K562 (cell line): Measurements from ENCODE around the gene ANKS1B. TPM values are rescaled to one million over a fixed set of nuclear protein-coding genes. Genes with fewer than 3 reads are reported as not detected.

ENCODE experiments used
- EP300 ChIP-seq: IDR thresholded peaks from 2 replicates; pipeline ENCODE4 v1.6.1; 2012; ENCODE audit warnings: low read length, improper control_type of control experiment
- ILF3 ChIP-seq: fragments of 450-650 bp; IDR thresholded peaks from 2 replicates; pipeline ENCODE4 v1.6.1; 2018; ENCODE audit warnings: antibody characterized with exemption, mild to moderate bottlenecking, moderate library complexity, borderline replicate concordance
- MED1 ChIP-seq: sonication (generic); formaldehyde crosslinking; IDR thresholded peaks from 2 replicates; pipeline ENCODE4 v1.8.1; 2023; ENCODE audit warnings: missing genetic modification reagents, borderline replicate concordance
- NRF1 ChIP-seq, 2 experiments: fragments of 450-650 bp; IDR thresholded peaks in 1 of 2; conservative IDR thresholded peaks in 1 of 2; 2 replicates each; pipeline ENCODE4 v1.6.1; 2014; ENCODE audit warnings: mild to moderate bottlenecking in 2 of 2
- RAD51 ChIP-seq: fragments of 450-650 bp; IDR thresholded peaks from 2 replicates; pipeline ENCODE4 v1.7.1; 2016; ENCODE audit warnings: low read depth, mild to moderate bottlenecking, borderline replicate concordance
- RB1 ChIP-seq: fragments of 450-650 bp; IDR thresholded peaks from 2 replicates; pipeline ENCODE4 v1.6.1; 2017; ENCODE audit warnings: low read depth, mild to moderate bottlenecking
- RBM34 ChIP-seq: fragments of 200-400 bp; formaldehyde crosslinking; IDR thresholded peaks from 2 replicates; pipeline ENCODE4 v1.6.1; 2018; ENCODE audit warnings: low read length, borderline replicate concordance; ENCODE audit not compliant: insufficient read depth
- VEZF1 ChIP-seq: fragments of 200-800 bp; sonication (Bioruptor generic); IDR thresholded peaks from 2 replicates; pipeline ENCODE4 v1.6.1; 2017; ENCODE audit warnings: missing genetic modification characterization, missing compliant biosample characterization
- ZBTB12 ChIP-seq: fragments of 250-450 bp; sonication (Bioruptor Pico); IDR thresholded peaks from 2 replicates; pipeline ENCODE4 v1.4.0; 2020
- ZBTB40 ChIP-seq, 2 experiments: fragments of 450-650 bp in 1 of 2; sonication (generic) in 1 of 2; formaldehyde crosslinking in 1 of 2; IDR thresholded peaks; 2 replicates each; pipeline versions ENCODE4 v1.7.1 to v1.9.0; 2016 to 2022; ENCODE audit warnings: inconsistent platforms in 1 of 2, mild to moderate bottlenecking in 1 of 2, missing genetic modification reagents in 1 of 2
- ZNF655 ChIP-seq: fragments of 250-450 bp; sonication (Bioruptor Pico); IDR thresholded peaks from 2 replicates; pipeline ENCODE4 v1.5.0; 2021
- polyA plus RNA-seq, 8 experiments: library from polyadenylated mRNA; depleted of rRNA in 4 of 8; stranded (reverse) in 5 of 8; unstranded in 3 of 8; fragments of >200 nt; fragmentation: Nextera tagmentation in 2 of 8; fragmentation: Illumina TruSeq in 1 of 8; extraction: Ambion mirVana in 2 of 8; extraction: Trizol in 1 of 8; gene quantifications; 2 replicates each; pipeline versions ENCODE4 v1.2.1 to v1.2.3, GENCODE V29; 2011 to 2014; ENCODE audit warnings: inconsistent platforms in 1 of 8, missing spikeins in 1 of 8
- total RNA-seq, 7 experiments: library from RNA; depleted of rRNA in 6 of 7; stranded (reverse); fragments of >200 nt in 6 of 7; fragmentation: Illumina TruSeq in 2 of 7; extraction: Trizol in 2 of 7; gene quantifications; 2 replicates each; pipeline versions ENCODE4 v1.2.1 to v1.2.3, GENCODE V29; 2011 to 2021; ENCODE audit warnings: low replicate concordance in 1 of 7

The ANKS1B gene
- total and polyA plus RNA-seq, 9 of the 15 experiments (the other 6 are each of a cell fraction or from before 2014, with no cell fraction given) = 0.04 to 0.47 (median 0.28) TPM; not detected in 4

- TF ChIP-seq ZBTB40 (IDR thresholded peaks at IDR 0.05) = no peak
- TF ChIP-seq ZBTB40 (CRISPR knock-in tag; IDR thresholded peaks at IDR 0.05) = no peak
- no peak for TF ChIP-seq EP300
- TF ChIP-seq RB1 = no peak
- no peak for TF ChIP-seq ZBTB12 (CRISPR knock-in tag)
- no peak for TF ChIP-seq NRF1 (conservative IDR thresholded peaks at IDR 0.05 in 1 of 2, IDR thresholded peaks at IDR 0.05 in 1 of 2)
- TF ChIP-seq VEZF1 (CRISPR knock-in tag) = no peak
- no peak for TF ChIP-seq ZNF655
- TF ChIP-seq RAD51 = no peak
- no peak for TF ChIP-seq ILF3
- no peak for TF ChIP-seq RBM34
- TF ChIP-seq MED1 = no peak
Measured at GRCh38 chr12:99343960-99344359, 640.8 kb downstream of the ANKS1B start (continued).
